Adrenal gland (tissue), 12 donors: Measurements from ENCODE around the gene NIF3L1. TPM values are rescaled to one million over a fixed set of nuclear protein-coding genes. Genes with fewer than 3 reads are reported as not detected.
A peak's percentile ranks its signal among the peaks of the same experiment; 100 is the strongest.

Experiments used
- DNase-seq, 7 donors: peaks; one replicate each; pipeline ENCODE4 v3.0.0-alpha.2; 2019 to 2020
- H3K27ac ChIP-seq, 5 donors: fragments of 200-600 bp; sonication (generic) in 4 of 5; 1 replicate in 3 of 5; 2 replicates in 2 of 5; pipeline versions ENCODE4 v1.5.1 to v1.8.0; 2016 to 2020; ENCODE audit warnings: mild to moderate bottlenecking in 1 of 5
- H3K27me3 ChIP-seq: fragments of 200-600 bp; 2 replicates; pipeline ENCODE4 v1.8.0; 2021
- H3K36me3 ChIP-seq, 2 donors: fragments of 200-600 bp; replicated peaks in 1 of 2; 1 replicate in 1 of 2; 2 replicates in 1 of 2; pipeline versions ENCODE4 v1.5.1 to v1.8.0; 2018 to 2022
- H3K4me1 ChIP-seq, 2 donors: fragments of 200-600 bp; replicated peaks in 1 of 2; 1 replicate in 1 of 2; 2 replicates in 1 of 2; pipeline versions ENCODE4 v1.5.1 to v1.8.0; 2018 to 2021
- H3K4me3 ChIP-seq, 4 donors: fragments of 200-600 bp; sonication (generic) in 3 of 4; one replicate each; pipeline ENCODE4 v1.5.1; 2016 to 2018
- H3K9me3 ChIP-seq, 3 donors: fragments of 200-600 bp; sonication (generic) in 1 of 3; replicated peaks in 1 of 3; 1 replicate in 2 of 3; 2 replicates in 1 of 3; pipeline versions ENCODE4 v1.5.1 to v1.8.0; 2016 to 2021
- POLR2A ChIP-seq, 2 donors: fragments of 450-650 bp; IDR thresholded peaks; one replicate each; pipeline ENCODE4 v1.6.1; 2017; ENCODE audit warnings: antibody characterized with exemption in 2 of 2, mild to moderate bottlenecking in 2 of 2, moderate library complexity in 1 of 2
- WGBS, 4 donors: extraction: QIAGEN DNeasy Blood & Tissue Kit in 2 of 4; methylation state at CpG; one replicate each; pipeline versions ENCODE4 v1.1.5 to v1.1.7; 2013 to 2017; 5-methylcytosine and 5-hydroxymethylcytosine counted together
- intact Hi-C, 2 donors: fragments of 100-400 bp; cut with DNase I; formaldehyde crosslinking; loops; one replicate each; pipeline versions ENCODE4 v1.14.1 to v1.15.0; 2022 to 2023
- polyA plus RNA-seq, 3 donors: library from polyadenylated mRNA; stranded (reverse); fragments of 200-250 nt in 2 of 3; fragments of 350-450 nt in 1 of 3; fragmentation: Illumina TruSeq in 1 of 3; extraction: RNeasy Lipid Tissue Mini Kit (QIAGEN cat#74804) in 1 of 3; gene quantifications; one replicate each; pipeline ENCODE4 v1.2.3, GENCODE V29; 2013 to 2014
- total RNA-seq, 9 donors: library from RNA; depleted of rRNA in 4 of 9; stranded (reverse); fragments of >200 nt in 4 of 9; fragments of 120-200 nt in 1 of 9; fragmentation: NEBNext Ultra II Directional in 1 of 9; extraction: Animal tissue kit (Norgen Biotek cat#: 25700) in 1 of 9; gene quantifications; one replicate each; pipeline versions ENCODE4 v1.1.0 to v1.2.4, GENCODE V29; 2013 to 2023
- TF ChIP-seq, protein P1 (sequence below), 6 experiments: fragments of 450-650 bp in 4 of 6; fragments of 200-600 bp in 2 of 6; sonication (generic) in 1 of 6; IDR thresholded peaks; 1 replicate in 5 of 6; 2 replicates in 1 of 6; pipeline versions ENCODE4 v1.5.1 to v1.8.0; 2016 to 2021; ENCODE audit warnings: antibody characterized with exemption in 6 of 6, mild to moderate bottlenecking in 2 of 6, moderate library complexity in 1 of 6
- donor health status: healthy with polysubstance abuse.
- donor health status: Bipolar disorder and iron deficiency.
- donor health status: DM: yes; HTN: yes; CAD: no.
- donor health status: DM: no; HTN: no; CAD: no.
- donor health status: DM: no; HTN: no; CAD: no.
- donor health status: DM: yes; HTN: yes; CAD: no.

Gene NIF3L1
- total and polyA plus RNA-seq, 12 donors, result 10.1 to 60.1 (median 24.7) TPM

DNA sequence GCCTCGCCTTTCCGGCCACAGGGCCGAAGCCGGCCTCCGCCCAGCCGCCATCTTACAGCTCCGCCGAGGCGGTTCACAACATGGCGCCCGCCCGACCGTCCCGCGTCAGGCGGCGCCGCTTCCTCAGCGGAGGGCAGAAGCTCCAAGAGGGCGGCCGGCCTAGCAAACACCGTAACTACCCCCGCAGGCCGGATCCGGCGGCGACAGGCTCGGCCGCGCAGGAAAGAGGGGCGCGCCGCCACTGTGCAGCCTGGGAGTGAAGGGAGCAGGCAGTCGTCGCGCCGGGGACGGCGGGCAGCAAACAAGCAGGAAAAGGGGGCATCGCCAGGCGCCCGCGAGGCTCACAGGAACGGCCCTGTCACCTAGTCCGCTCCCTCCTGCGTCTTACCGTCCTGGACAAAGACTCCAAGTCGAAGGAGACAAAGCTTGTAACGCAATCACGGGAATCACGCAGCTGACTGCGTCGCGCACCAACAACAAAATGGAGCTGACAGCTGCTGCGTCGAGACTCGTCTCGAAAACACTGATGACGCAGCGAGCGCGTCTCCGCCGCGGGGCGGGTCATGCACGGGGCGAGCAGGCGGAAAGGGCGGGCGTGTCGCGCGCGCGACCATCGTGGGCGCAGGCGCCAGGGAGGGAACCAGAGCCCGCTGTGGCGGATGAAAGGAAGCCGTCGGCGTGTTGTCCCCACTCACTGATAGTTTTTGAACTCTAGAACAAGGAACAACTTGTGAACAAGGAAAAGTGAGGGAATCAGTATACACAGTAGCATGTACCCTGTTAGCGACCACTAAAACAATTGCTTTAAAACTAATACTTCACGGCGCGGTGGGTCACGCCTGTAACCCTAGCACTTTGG is 24.8 kb upstream of the NIF3L1 start, which contains the start of gene CLK1:
Gene CLK1, minus strand, starts transcription at position 483 of the 859 bp plus-strand sequence. CDS start 2,796 bp downstream, outside the sequence.
- Histone ChIP-seq H3K27me3 (no peaks in the 10 kb centered on the region), H3K36me3 (peaks cover 0 to 5% of the 10 kb centered on the region in 2 donors), H3K27ac (peak within 1 kb of the TSS; percentile 99 to 100 (median 100)), H3K9me3 (no peaks in the 10 kb centered on the region), H3K4me1 (peaks cover 34 to 46% of the 10 kb centered on the region in 2 donors), H3K4me3 (peak within 1 kb of the TSS; percentile 62 to 95 (median 88))
- peak; percentile 98 to 100 for TF ChIP-seq POLR2A (IDR thresholded peaks at IDR 0.05)
- TF ChIP-seq, protein P1, sequence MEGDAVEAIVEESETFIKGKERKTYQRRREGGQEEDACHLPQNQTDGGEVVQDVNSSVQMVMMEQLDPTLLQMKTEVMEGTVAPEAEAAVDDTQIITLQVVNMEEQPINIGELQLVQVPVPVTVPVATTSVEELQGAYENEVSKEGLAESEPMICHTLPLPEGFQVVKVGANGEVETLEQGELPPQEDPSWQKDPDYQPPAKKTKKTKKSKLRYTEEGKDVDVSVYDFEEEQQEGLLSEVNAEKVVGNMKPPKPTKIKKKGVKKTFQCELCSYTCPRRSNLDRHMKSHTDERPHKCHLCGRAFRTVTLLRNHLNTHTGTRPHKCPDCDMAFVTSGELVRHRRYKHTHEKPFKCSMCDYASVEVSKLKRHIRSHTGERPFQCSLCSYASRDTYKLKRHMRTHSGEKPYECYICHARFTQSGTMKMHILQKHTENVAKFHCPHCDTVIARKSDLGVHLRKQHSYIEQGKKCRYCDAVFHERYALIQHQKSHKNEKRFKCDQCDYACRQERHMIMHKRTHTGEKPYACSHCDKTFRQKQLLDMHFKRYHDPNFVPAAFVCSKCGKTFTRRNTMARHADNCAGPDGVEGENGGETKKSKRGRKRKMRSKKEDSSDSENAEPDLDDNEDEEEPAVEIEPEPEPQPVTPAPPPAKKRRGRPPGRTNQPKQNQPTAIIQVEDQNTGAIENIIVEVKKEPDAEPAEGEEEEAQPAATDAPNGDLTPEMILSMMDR (IDR thresholded peaks at IDR 0.05), result peak in 1 of 6 experiments; percentile 7
- intact Hi-C loops, result loop anchor here in 1 of 2 donors (5.0 kb wide), 1 partner anchor 47 kb away; no protein-coding TSS in a partner anchor
- DNase-seq, result peak; percentile 96 to 99 (median 97)
- 1 to 2% (median 1%) methylated on average over 26 to 89 of the region's 89 CpGs for WGBS, 4 donors

DNA sequence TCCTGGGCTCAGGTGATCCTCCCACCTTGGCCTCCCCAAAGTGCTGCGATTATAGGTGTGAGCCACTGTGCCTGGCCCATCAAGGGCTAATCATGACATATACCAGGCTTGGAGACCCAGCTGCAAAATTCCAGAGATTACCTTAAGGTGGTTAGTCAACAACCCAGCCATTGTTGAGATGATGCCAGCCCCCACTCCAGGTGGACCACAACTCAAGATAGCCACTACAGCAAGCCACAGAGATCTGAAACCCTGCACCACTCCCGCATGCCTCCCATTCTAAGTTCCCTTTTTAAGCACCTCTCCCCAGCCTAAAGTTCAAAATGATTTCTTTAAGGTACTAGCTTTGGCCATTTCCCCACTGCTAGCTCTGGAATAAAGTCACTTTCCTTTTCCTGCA is 20.2 kb upstream of the NIF3L1 start:
- Histone ChIP-seq H3K4me3 (no peak overlapping the region), H3K9me3 (no peaks in the 10 kb centered on the region), H3K4me1 (peaks cover 9 to 24% of the 10 kb centered on the region in 2 donors), H3K36me3 (peaks cover 0 to 12% of the 10 kb centered on the region in 2 donors), H3K27me3 (no peaks in the 10 kb centered on the region), H3K27ac (no peak overlapping the region)
- 85 to 97% (median 93%) methylated on average over 1 to 2 of the region's 2 CpGs for WGBS, 4 donors
- no peak for DNase-seq
- intact Hi-C loops, result no loop called here
- TF ChIP-seq, protein P1 (IDR thresholded peaks at IDR 0.05), result no peak
- TF ChIP-seq POLR2A (IDR thresholded peaks at IDR 0.05), result no peak

DNA sequence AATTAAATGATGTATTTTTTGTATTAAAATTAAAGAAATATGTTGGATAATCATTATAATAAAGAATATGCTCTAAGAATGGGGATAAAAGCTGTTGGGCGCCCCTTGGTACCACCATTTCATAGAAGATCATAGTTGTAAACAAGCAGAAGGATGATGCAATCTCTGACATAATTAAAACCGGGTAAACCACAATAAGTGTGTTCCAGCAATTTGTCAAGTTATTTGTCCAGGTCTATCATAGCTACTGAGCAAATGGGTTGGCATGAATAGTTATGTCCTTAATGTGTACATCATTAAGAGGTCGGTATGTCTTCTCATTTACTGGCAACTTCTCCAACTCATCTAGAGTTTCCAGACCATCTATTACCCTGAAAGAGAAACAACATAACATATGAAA is 18.0 kb upstream of the NIF3L1 start:
- no peak overlapping the region for H3K4me3 ChIP-seq
- TF ChIP-seq POLR2A (IDR thresholded peaks at IDR 0.05), result no peak
- TF ChIP-seq, protein P1 (IDR thresholded peaks at IDR 0.05), result no peak
- no peak overlapping the region for H3K27ac ChIP-seq
- no peak for DNase-seq
- no peaks in the 10 kb centered on the region for H3K27me3 ChIP-seq
- H3K9me3 ChIP-seq, result no peaks in the 10 kb centered on the region
- peaks cover 0 to 26% of the 10 kb centered on the region in 2 donors for H3K36me3 ChIP-seq
- WGBS, 4 donors, result 79 to 81% (median 80%) methylated on average over 3 of the region's 3 CpGs
- intact Hi-C loops, result no loop called here
- H3K4me1 ChIP-seq, result peaks cover 4 to 15% of the 10 kb centered on the region in 2 donors

DNA sequence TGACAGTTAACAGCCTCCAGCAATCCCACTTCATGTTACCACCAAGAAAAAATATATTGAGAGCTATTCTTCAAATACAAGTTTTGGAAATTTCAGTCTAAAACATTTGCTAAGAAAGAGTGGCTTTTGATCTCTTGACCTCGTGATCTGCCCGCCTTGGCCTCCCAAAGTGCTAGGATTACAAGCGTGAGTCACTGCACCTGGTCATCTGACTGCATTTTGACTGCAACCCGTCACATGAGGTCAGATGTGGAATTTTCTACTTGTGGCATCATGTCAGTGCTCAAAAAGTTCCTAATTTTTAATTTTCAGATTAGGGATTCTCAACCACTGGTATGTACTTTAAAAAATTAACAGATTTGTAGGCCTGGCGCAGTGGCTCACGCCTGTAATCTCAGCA is 15.6 kb upstream of the NIF3L1 start:
- H3K4me3 ChIP-seq, result no peak overlapping the region
- peak in 6 of 7 donors; percentile 45 to 79 (median 70) for DNase-seq
- peaks cover 0 to 37% of the 10 kb centered on the region in 2 donors for H3K36me3 ChIP-seq
- intact Hi-C loops, result no loop called here
- H3K27ac ChIP-seq, result peak overlapping the region in 3 of 5 donors; percentile 57 to 64 (median 60)
- no peak for TF ChIP-seq POLR2A (IDR thresholded peaks at IDR 0.05)
- TF ChIP-seq, protein P1 (IDR thresholded peaks at IDR 0.05), result no peak
- no peaks in the 10 kb centered on the region for H3K9me3 ChIP-seq
- WGBS, 4 donors, result 65 to 77% (median 74%) methylated on average over 6 of the region's 6 CpGs
- no peaks in the 10 kb centered on the region for H3K27me3 ChIP-seq
- H3K4me1 ChIP-seq, result peaks cover 0 to 4% of the 10 kb centered on the region in 2 donors
